WTC11 (cell line): ENCODE measurements around the gene NKX6-1. TPM values are rescaled to one million over a fixed set of nuclear protein-coding genes. Genes with fewer than 3 reads are reported as not detected.

Source experiments
- ATAC-seq: fragments of 200-7000 bp; cut with Tn5 transposase; 2 replicates; pipeline ENCODE4 v1.10.0; 2021; ENCODE audit warnings: mild to moderate bottlenecking, moderate library complexity
- CTCF ChIA-PET: fragments of 300-600 bp; sonication (Branson Sonifier 250); formaldehyde crosslinking; loops from one replicate; lab custom pipeline; 2021; ENCODE audit warnings: antibody characterized with exemption; lab: Charles Lee
- POLR2A ChIA-PET: fragments of 350-600 bp; sonication (Branson Sonifier 250); formaldehyde crosslinking; loops from one replicate; lab custom pipeline; 2021; ENCODE audit warnings: antibody characterized with exemption; lab: Charles Lee
- DNase-seq: peaks from one replicate; pipeline ENCODE4 v3.0.0; 2021; ENCODE audit warnings: low spot score
- H3K27ac Mint-ChIP-seq: 2 replicates; pipeline ENCODE4 v1.8.0; 2021; ENCODE audit warnings: mixed read lengths
- H3K27me3 Mint-ChIP-seq: 2 replicates; pipeline ENCODE4 v1.8.0; 2021; ENCODE audit warnings: low read depth, mild to moderate bottlenecking, moderate library complexity, mixed read lengths
- H3K36me3 Mint-ChIP-seq: 2 replicates; pipeline ENCODE4 v1.8.0; 2021; ENCODE audit warnings: mixed read lengths
- H3K4me1 Mint-ChIP-seq: 2 replicates; pipeline ENCODE4 v1.8.0; 2022; ENCODE audit warnings: mixed read lengths
- H3K4me3 Mint-ChIP-seq: 2 replicates; pipeline ENCODE4 v1.8.0; 2021; ENCODE audit warnings: mild to moderate bottlenecking, moderate library complexity, mixed read lengths
- H3K9me3 Mint-ChIP-seq: 2 replicates; pipeline ENCODE4 v1.8.0; 2021; ENCODE audit warnings: mixed read lengths
- ATF2 ChIP-seq: sonication (generic); formaldehyde crosslinking; IDR thresholded peaks from 2 replicates; pipeline ENCODE4 v1.8.1; 2022; ENCODE audit warnings: low read depth, missing genetic modification reagents, borderline replicate concordance
- E2F4 ChIP-seq: sonication (generic); formaldehyde crosslinking; IDR thresholded peaks from 2 replicates; pipeline ENCODE4 v1.8.1; 2022; ENCODE audit warnings: low read depth, mild to moderate bottlenecking, moderate library complexity, missing genetic modification reagents, borderline replicate concordance
- E2F5 ChIP-seq: sonication (generic); formaldehyde crosslinking; IDR thresholded peaks from 2 replicates; pipeline ENCODE4 v1.8.1; 2022; ENCODE audit warnings: mild to moderate bottlenecking, moderate library complexity, missing genetic modification reagents
- ELF4 ChIP-seq: sonication (generic); formaldehyde crosslinking; IDR thresholded peaks from 2 replicates; pipeline ENCODE4 v1.8.1; 2022; ENCODE audit warnings: low read depth, mild to moderate bottlenecking, moderate library complexity, missing genetic modification reagents
- FOXP1 ChIP-seq: sonication (generic); formaldehyde crosslinking; IDR thresholded peaks from 2 replicates; pipeline ENCODE4 v1.8.0; 2022; ENCODE audit warnings: missing genetic modification reagents, mild to moderate bottlenecking, moderate library complexity, borderline replicate concordance
- MXD4 ChIP-seq: fragments of 250-450 bp; sonication (Bioruptor Pico); IDR thresholded peaks from 2 replicates; pipeline ENCODE4 v1.8.0; 2021; ENCODE audit warnings: mild to moderate bottlenecking, moderate library complexity, borderline replicate concordance
- MYBL2 ChIP-seq: sonication (generic); formaldehyde crosslinking; IDR thresholded peaks from 2 replicates; pipeline ENCODE4 v1.8.1; 2023; ENCODE audit warnings: mild to moderate bottlenecking, moderate library complexity, missing genetic modification reagents
- NFYB ChIP-seq: sonication (generic); formaldehyde crosslinking; conservative IDR thresholded peaks from 2 replicates; pipeline ENCODE4 v1.8.0; 2022; ENCODE audit warnings: low read depth, missing genetic modification reagents
- RELA ChIP-seq: sonication (generic); formaldehyde crosslinking; IDR thresholded peaks from 2 replicates; pipeline ENCODE4 v1.8.1; 2022; ENCODE audit warnings: missing genetic modification reagents, mild to moderate bottlenecking, borderline replicate concordance
- TEAD4 ChIP-seq: sonication (generic); formaldehyde crosslinking; IDR thresholded peaks from 2 replicates; pipeline ENCODE4 v1.8.0; 2022; ENCODE audit warnings: mild to moderate bottlenecking, missing genetic modification reagents
- TP53 ChIP-seq: sonication (generic); formaldehyde crosslinking; IDR thresholded peaks from 2 replicates; pipeline ENCODE4 v1.8.1; 2023; ENCODE audit warnings: mild to moderate bottlenecking, missing genetic modification reagents
- total RNA-seq: library from RNA; stranded (reverse); gene quantifications from 3 replicates; pipeline ENCODE4 v1.2.3, GENCODE V29; 2021
- TF ChIP-seq, protein P1 (sequence below): fragments of 250-450 bp; sonication (Bioruptor Pico); IDR thresholded peaks from 2 replicates; pipeline ENCODE4 v2.1.2; 2022; ENCODE audit warnings: mild to moderate bottlenecking, moderate library complexity
- TF ChIP-seq, protein P2 (sequence below): sonication (generic); formaldehyde crosslinking; IDR thresholded peaks from 2 replicates; pipeline ENCODE4 v1.8.1; 2022; ENCODE audit warnings: mild to moderate bottlenecking, missing genetic modification reagents, moderate library complexity, borderline replicate concordance
- TF ChIP-seq, protein P3 (sequence below): sonication (generic); formaldehyde crosslinking; IDR thresholded peaks from 2 replicates; pipeline ENCODE4 v1.8.0; 2022; ENCODE audit warnings: mild to moderate bottlenecking, missing genetic modification reagents

NKX6-1 gene
- total RNA-seq, 1 experiment from 2014 or later: 0.09 TPM

DNA sequence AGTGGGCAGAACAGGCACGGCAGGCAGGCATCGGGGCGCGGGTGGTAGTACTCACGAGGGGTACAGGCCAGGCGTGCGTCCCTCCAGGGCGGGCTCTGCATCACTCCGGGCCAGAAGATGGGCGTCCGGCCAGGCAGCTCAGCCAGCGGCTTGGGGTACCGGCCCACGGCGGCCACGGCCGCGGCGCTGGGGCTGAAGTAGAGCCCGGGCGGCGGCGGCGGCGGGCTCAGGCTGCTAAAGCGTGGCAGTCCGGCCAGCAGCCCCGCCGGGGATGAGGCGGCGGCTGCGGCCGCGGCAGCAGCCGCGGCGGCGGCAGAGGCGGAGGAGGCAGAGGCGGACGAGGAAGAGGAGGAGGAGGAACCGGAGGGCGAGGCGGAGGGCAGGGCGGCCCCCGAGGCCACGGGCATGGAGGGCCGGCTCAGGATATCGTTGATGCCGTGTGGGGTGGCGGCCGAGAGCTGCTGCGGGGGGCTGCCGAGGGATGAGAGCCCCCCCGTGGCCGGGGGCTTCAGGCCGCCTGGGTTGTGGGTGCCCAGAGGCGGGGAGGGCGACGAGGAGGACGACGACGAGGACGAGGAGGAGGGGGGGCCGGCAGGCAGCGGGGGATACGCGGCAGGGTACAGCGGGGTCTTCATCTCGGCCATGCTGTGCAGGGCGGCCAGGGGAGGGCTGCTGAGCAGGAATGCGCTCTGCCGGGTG lies 1.4 kb downstream of the NKX6-1 start:
- ChIA-PET CTCF (interaction anchor here (9.8 kb wide), 1 partner anchor 16 kb away, joined by 242 read pairs; no protein-coding TSS in a partner anchor), POLR2A (no interaction called here)
- H3K27ac Mint-ChIP-seq: no peak overlapping the region
- TF ChIP-seq E2F4 (CRISPR knock-in tag): no peak
- no peak for TF ChIP-seq ELF4 (CRISPR knock-in tag)
- TF ChIP-seq E2F5 (CRISPR knock-in tag): no peak
- TF ChIP-seq MXD4 (CRISPR knock-in tag): no peak
- no peak for TF ChIP-seq TP53
- no peak for TF ChIP-seq TEAD4 (CRISPR knock-in tag)
- TF ChIP-seq, protein P1, sequence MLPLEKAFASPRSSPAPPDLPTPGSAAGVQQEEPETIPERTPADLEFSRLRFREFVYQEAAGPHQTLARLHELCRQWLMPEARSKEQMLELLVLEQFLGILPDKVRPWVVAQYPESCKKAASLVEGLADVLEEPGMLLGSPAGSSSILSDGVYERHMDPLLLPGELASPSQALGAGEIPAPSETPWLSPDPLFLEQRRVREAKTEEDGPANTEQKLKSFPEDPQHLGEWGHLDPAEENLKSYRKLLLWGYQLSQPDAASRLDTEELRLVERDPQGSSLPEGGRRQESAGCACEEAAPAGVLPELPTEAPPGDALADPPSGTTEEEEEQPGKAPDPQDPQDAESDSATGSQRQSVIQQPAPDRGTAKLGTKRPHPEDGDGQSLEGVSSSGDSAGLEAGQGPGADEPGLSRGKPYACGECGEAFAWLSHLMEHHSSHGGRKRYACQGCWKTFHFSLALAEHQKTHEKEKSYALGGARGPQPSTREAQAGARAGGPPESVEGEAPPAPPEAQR (CRISPR knock-in tag): no peak
- TF ChIP-seq MYBL2: no peak
- no peak for TF ChIP-seq ATF2 (CRISPR knock-in tag)
- TF ChIP-seq RELA (CRISPR knock-in tag): no peak
- no peak for TF ChIP-seq NFYB (CRISPR knock-in tag)
- H3K4me3 Mint-ChIP-seq: peak overlapping the region; percentile 82
- DNase-seq (peak; percentile 18), ATAC-seq (no peak)
- H3K4me1 Mint-ChIP-seq: peaks cover 68% of the 10 kb centered on the region
- H3K27me3 Mint-ChIP-seq: peaks cover 99% of the 10 kb centered on the region
- H3K9me3 Mint-ChIP-seq: no peaks in the 10 kb centered on the region
- H3K36me3 Mint-ChIP-seq: no peaks in the 10 kb centered on the region

- Mint-ChIP-seq H3K27ac (no peak overlapping the region), H3K4me1 (peaks cover 65% of the 10 kb centered on the region), H3K27me3 (peaks cover 99% of the 10 kb centered on the region), H3K4me3 (peak overlapping the region; percentile 70), H3K9me3 (no peaks in the 10 kb centered on the region)
- DNase-seq (peak; percentile 55), ATAC-seq (peak; percentile 2)
- POLR2A ChIA-PET: no interaction called here
- TF ChIP-seq, protein P2, sequence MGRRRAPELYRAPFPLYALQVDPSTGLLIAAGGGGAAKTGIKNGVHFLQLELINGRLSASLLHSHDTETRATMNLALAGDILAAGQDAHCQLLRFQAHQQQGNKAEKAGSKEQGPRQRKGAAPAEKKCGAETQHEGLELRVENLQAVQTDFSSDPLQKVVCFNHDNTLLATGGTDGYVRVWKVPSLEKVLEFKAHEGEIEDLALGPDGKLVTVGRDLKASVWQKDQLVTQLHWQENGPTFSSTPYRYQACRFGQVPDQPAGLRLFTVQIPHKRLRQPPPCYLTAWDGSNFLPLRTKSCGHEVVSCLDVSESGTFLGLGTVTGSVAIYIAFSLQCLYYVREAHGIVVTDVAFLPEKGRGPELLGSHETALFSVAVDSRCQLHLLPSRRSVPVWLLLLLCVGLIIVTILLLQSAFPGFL (CRISPR knock-in tag): no peak
- TF ChIP-seq, protein P3, sequence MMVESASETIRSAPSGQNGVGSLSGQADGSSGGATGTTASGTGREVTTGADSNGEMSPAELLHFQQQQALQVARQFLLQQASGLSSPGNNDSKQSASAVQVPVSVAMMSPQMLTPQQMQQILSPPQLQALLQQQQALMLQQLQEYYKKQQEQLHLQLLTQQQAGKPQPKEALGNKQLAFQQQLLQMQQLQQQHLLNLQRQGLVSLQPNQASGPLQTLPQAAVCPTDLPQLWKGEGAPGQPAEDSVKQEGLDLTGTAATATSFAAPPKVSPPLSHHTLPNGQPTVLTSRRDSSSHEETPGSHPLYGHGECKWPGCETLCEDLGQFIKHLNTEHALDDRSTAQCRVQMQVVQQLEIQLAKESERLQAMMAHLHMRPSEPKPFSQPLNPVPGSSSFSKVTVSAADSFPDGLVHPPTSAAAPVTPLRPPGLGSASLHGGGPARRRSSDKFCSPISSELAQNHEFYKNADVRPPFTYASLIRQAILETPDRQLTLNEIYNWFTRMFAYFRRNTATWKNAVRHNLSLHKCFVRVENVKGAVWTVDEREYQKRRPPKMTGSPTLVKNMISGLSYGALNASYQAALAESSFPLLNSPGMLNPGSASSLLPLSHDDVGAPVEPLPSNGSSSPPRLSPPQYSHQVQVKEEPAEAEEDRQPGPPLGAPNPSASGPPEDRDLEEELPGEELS (CRISPR knock-in tag): 0 out of 2 replicates have a peak, but pooled peaks have one; percentile 26
- no peak for TF ChIP-seq FOXP1 (CRISPR knock-in tag)
- TF ChIP-seq, all 79 proteins: peak for 1
- CTCF ChIA-PET: interaction anchor here (9.8 kb wide), 1 partner anchor 15 kb away, joined by 242 read pairs; no protein-coding TSS in a partner anchor
- H3K36me3 Mint-ChIP-seq: no peaks in the 10 kb centered on the region
Measured at GRCh38 chr4:84496706-84497503, 2.2 kb downstream of the NKX6-1 start.
